OCI-LY1 (cell line): ENCODE measurements around the gene NCAM1.

Experiments
- H2AFZ ChIP-seq: fragments of 200-600 bp; sonication (generic), shearing (Covaris generic); 2 replicates; pipeline ENCODE4 v1.6.0; 2014; ENCODE audit warnings: antibody characterized with exemption, mild to moderate bottlenecking, low read length
- H3F3A ChIP-seq: fragments of 200-600 bp; sonication (generic), shearing (Covaris generic); 2 replicates; pipeline ENCODE4 v1.6.0; 2014; ENCODE audit warnings: mild to moderate bottlenecking, antibody characterized with exemption, low read length, moderate library complexity; ENCODE audit not compliant: insufficient read depth
- H3K27ac ChIP-seq: fragments of 200-600 bp; sonication (generic); 2 replicates; pipeline ENCODE4 v1.5.1; 2014; ENCODE audit warnings: low read length, mixed run types, mild to moderate bottlenecking, low read depth; ENCODE audit not compliant: poor library complexity, severe bottlenecking
- H3K27me3 ChIP-seq: fragments of 200-600 bp; sonication (generic); 2 replicates; pipeline ENCODE4 v1.6.0; 2014; ENCODE audit warnings: antibody characterized with exemption, mild to moderate bottlenecking, low read length, moderate library complexity; ENCODE audit not compliant: insufficient read depth
- H3K36me3 ChIP-seq: fragments of 200-600 bp; sonication (generic); 2 replicates; pipeline ENCODE4 v1.6.1; 2014; ENCODE audit warnings: mild to moderate bottlenecking, antibody characterized with exemption, low read length, moderate library complexity, mixed read lengths; ENCODE audit not compliant: insufficient read depth
- H3K4me1 ChIP-seq: fragments of 200-600 bp; sonication (generic); 2 replicates; pipeline ENCODE4 v1.5.1; 2014; ENCODE audit warnings: mild to moderate bottlenecking, low read length, moderate library complexity; ENCODE audit not compliant: insufficient read depth, severe bottlenecking
- H3K4me2 ChIP-seq: fragments of 200-600 bp; sonication (generic), shearing (Covaris generic); 2 replicates; pipeline ENCODE4 v1.6.1; 2014; ENCODE audit warnings: low read length
- H3K4me3 ChIP-seq: fragments of 200-600 bp; sonication (generic); 2 replicates; pipeline ENCODE4 v1.5.1; 2014; ENCODE audit warnings: low read length, low read depth, mild to moderate bottlenecking, mixed read lengths; ENCODE audit not compliant: poor library complexity, severe bottlenecking
- H3K79me2 ChIP-seq: fragments of 200-600 bp; shearing (Covaris generic); 2 replicates; pipeline ENCODE4 v1.6.1; 2016; ENCODE audit warnings: mixed run types, low read length, mixed read lengths; ENCODE audit not compliant: insufficient read depth
- H3K9ac ChIP-seq: fragments of 200-600 bp; sonication (generic), shearing (Covaris generic); 2 replicates; pipeline ENCODE4 v1.6.1; 2014; ENCODE audit warnings: mild to moderate bottlenecking, low read length, mixed read lengths
- H3K9me2 ChIP-seq: fragments of 200-600 bp; sonication (generic), shearing (Covaris generic); 2 replicates; pipeline ENCODE4 v1.6.1; 2014; ENCODE audit warnings: low read depth, mild to moderate bottlenecking, low read length, mixed read lengths
- H3K9me3 ChIP-seq: fragments of 200-600 bp; shearing (Covaris generic); 2 replicates; pipeline ENCODE4 v1.6.1; 2014; ENCODE audit warnings: low read length, mixed read lengths
- H4K20me1 ChIP-seq: fragments of 200-600 bp; sonication (generic), shearing (Covaris generic); 2 replicates; pipeline ENCODE4 v1.6.0; 2016; ENCODE audit warnings: mild to moderate bottlenecking, low read length; ENCODE audit not compliant: insufficient read depth
- EZH2 ChIP-seq: fragments of 200-600 bp; sonication (generic), shearing (Covaris generic); IDR thresholded peaks from 2 replicates; pipeline ENCODE4 v1.8.0; 2017; ENCODE audit warnings: borderline replicate concordance, mixed run types, mild to moderate bottlenecking, antibody characterized with exemption, low read length, moderate library complexity, mixed read lengths
- TF ChIP-seq, protein P1 (sequence below): fragments of 200-600 bp; sonication (generic), shearing (Covaris generic); IDR thresholded peaks from 2 replicates; pipeline ENCODE4 v1.5.1; 2017; ENCODE audit warnings: mild to moderate bottlenecking, antibody characterized with exemption, low read length, moderate library complexity, mixed read lengths

Gene NCAM1

DNA sequence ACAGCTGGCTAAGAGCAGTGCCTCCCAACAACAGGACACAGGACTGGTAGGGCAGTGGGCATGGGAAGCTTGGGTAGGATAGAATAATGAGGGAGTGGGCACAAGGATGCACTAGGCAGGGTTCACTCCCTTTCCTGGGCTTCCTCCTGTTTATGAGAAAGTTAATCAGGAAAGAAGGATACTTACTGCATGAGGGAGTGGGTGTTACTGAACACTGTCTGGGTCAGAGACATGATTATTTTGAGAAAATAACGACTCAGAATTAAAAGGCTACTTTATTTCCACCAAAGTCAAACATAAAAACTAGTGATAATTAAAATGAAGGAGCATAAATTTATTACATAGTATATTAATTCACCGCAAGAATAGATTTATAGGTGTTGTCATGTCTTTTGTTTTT is 35.8 kb downstream of the NCAM1 start:
- Histone ChIP-seq H3K36me3 (no peaks in the 10 kb centered on the region), H3K4me2 (no peak overlapping the region), H3K9me3 (no peaks in the 10 kb centered on the region; the same call in 1 of the 2 replicates), H3K27ac (no peak overlapping the region), H3K9me2 (no peaks in the 10 kb centered on the region), H3K27me3 (no peaks in the 10 kb centered on the region), H4K20me1 (no peaks in the 10 kb centered on the region), H3F3A (no peaks in the 10 kb centered on the region), H3K9ac (no peak overlapping the region), H3K79me2 (no peaks in the 10 kb centered on the region), H2AFZ (no peak overlapping the region), H3K4me1 (no peaks in the 10 kb centered on the region), H3K4me3 (no peak overlapping the region)
- no peak for TF ChIP-seq EZH2

DNA sequence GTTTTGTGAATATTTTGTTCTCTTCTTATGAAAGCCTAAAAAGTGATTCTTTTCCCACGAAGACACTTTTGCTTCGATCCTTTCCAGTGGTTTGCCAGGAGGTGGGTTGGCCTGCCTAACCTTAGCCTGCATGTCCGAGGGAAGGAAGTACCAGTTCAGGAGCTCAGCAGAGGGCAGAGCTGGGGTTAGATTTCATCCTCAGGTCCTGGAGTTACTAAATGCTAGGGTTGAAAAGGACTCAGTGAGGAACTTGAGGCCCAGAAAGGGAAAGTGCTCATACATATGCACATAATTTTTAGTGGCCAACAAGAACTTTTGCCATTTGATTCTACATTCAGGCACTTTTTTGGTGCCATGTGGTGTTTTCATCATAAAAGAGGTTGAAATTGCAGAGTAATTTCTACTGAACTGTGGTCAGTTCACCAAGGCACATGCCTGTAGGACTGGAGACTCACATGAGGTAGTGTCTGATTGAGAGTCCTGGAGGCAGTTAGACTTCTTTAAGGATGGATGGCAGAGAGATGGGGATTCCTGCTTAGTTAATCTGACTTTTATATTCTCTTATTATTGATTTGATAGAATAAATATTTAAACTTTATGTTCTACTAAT is 36.7 kb downstream of the NCAM1 start:
- Histone ChIP-seq H3F3A (no peaks in the 10 kb centered on the region), H3K4me3 (no peak overlapping the region), H3K27ac (no peak overlapping the region), H3K9ac (no peak overlapping the region), H3K9me3 (no peaks in the 10 kb centered on the region; the same call in 1 of the 2 replicates), H3K36me3 (no peaks in the 10 kb centered on the region), H4K20me1 (no peaks in the 10 kb centered on the region), H3K4me1 (no peaks in the 10 kb centered on the region), H3K27me3 (no peaks in the 10 kb centered on the region), H3K9me2 (no peaks in the 10 kb centered on the region), H3K4me2 (no peak overlapping the region), H2AFZ (no peak overlapping the region), H3K79me2 (no peaks in the 10 kb centered on the region)
- TF ChIP-seq EZH2 = no peak
- TF ChIP-seq, protein P1, sequence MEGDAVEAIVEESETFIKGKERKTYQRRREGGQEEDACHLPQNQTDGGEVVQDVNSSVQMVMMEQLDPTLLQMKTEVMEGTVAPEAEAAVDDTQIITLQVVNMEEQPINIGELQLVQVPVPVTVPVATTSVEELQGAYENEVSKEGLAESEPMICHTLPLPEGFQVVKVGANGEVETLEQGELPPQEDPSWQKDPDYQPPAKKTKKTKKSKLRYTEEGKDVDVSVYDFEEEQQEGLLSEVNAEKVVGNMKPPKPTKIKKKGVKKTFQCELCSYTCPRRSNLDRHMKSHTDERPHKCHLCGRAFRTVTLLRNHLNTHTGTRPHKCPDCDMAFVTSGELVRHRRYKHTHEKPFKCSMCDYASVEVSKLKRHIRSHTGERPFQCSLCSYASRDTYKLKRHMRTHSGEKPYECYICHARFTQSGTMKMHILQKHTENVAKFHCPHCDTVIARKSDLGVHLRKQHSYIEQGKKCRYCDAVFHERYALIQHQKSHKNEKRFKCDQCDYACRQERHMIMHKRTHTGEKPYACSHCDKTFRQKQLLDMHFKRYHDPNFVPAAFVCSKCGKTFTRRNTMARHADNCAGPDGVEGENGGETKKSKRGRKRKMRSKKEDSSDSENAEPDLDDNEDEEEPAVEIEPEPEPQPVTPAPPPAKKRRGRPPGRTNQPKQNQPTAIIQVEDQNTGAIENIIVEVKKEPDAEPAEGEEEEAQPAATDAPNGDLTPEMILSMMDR = no peak

DNA sequence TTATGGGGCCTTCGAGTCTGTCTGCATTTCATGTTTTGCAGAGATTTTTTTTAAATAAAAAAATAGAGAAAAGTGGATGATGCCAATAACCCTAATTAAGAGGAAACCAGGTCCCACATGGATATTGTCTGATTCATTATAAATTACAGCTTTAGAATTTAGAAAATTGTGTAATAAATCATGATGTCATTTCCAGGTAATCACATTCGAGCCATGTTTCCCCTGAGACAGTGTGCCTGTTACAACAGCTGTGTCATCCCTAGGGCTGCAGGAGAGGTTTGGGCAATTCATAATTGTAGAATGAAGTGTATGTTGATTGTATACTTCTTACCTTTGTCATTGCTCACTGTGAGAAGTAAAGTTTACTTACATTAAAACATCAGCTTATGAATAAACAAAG is 38.3 kb downstream of the NCAM1 start:
- Histone ChIP-seq H3F3A (no peaks in the 10 kb centered on the region), H4K20me1 (no peaks in the 10 kb centered on the region), H3K4me2 (no peak overlapping the region), H3K9me3 (no peaks in the 10 kb centered on the region), H3K27me3 (no peaks in the 10 kb centered on the region), H3K9ac (no peak overlapping the region), H3K27ac (no peak overlapping the region), H3K79me2 (no peaks in the 10 kb centered on the region), H3K36me3 (no peaks in the 10 kb centered on the region), H2AFZ (no peak overlapping the region), H3K4me3 (no peak overlapping the region), H3K9me2 (no peaks in the 10 kb centered on the region), H3K4me1 (no peaks in the 10 kb centered on the region)
- TF ChIP-seq EZH2 = no peak
- TF ChIP-seq, protein P1 = no peak

DNA sequence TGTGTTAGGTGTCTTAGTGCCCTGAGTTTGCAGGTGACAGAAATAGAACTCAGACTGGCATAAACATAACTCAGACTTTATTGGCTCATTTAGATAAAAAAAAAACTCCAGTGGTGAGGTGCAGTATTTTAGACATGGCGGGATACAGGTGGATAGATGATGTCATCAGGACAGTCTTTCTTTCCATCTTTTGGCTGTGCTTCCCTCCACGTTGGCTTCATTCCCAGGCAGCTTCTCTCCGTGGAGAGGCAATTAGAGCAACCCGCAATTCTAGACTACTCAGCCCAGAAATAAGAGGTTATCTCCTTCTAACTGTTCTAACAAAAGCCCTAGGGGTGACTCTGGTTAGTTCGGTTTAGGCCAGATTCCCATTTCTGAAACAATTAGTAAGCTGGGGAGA is 40.5 kb downstream of the NCAM1 start:
- H3K9me3 ChIP-seq = no peaks in the 10 kb centered on the region
- TF ChIP-seq, protein P1 = no peak
- no peak for TF ChIP-seq EZH2
- H3K9ac ChIP-seq = no peak overlapping the region
- no peaks in the 10 kb centered on the region for H3K27me3 ChIP-seq
- H3K4me3 ChIP-seq = no peak overlapping the region
- no peaks in the 10 kb centered on the region for H3K79me2 ChIP-seq
- H3K4me1 ChIP-seq = no peaks in the 10 kb centered on the region
- no peaks in the 10 kb centered on the region for H3K36me3 ChIP-seq
- no peak overlapping the region for H2AFZ ChIP-seq
- no peaks in the 10 kb centered on the region for H3K9me2 ChIP-seq
- H3F3A ChIP-seq = no peaks in the 10 kb centered on the region
- H3K4me2 ChIP-seq = no peak overlapping the region
- no peak overlapping the region for H3K27ac ChIP-seq
- H4K20me1 ChIP-seq = no peaks in the 10 kb centered on the region
